GM21825 (cell line): ENCODE results near the gene CABCOCO1.

Experiments used
- ATAC-seq: cut with Tn5 transposase; IDR thresholded peaks from one replicate; pipeline ENCODE4 v1.9.1; 2021; ENCODE audit warnings: mild to moderate bottlenecking, moderate library complexity; ENCODE audit not compliant: unreplicated experiment

CABCOCO1 gene

GRCh38 chr10:61779950-61780659 is 117.4 kb downstream of the CABCOCO1 start:
- ATAC-seq: no peak

- ATAC-seq: no peak
Observed at GRCh38 chr10:61780732-61781131, 118.0 kb downstream of the CABCOCO1 start.

- ATAC-seq: no peak
Observed at GRCh38 chr10:61781969-61782403, 119.3 kb downstream of the CABCOCO1 start.

GRCh38 chr10:61784354-61785133 is 121.8 kb downstream of the CABCOCO1 start:
- ATAC-seq: no peak

GRCh38 chr10:61785473-61786105 is 122.9 kb downstream of the CABCOCO1 start:
- ATAC-seq: no peak

- ATAC-seq: peak; percentile 100
Observed at GRCh38 chr10:61786728-61787127, 124.0 kb downstream of the CABCOCO1 start.

GRCh38 chr10:61787170-61787569 is 124.4 kb downstream of the CABCOCO1 start:
- ATAC-seq: no peak

GRCh38 chr10:61789031-61789430 is 126.3 kb downstream of the CABCOCO1 start:
- no peak for ATAC-seq

GRCh38 chr10:61791216-61791615 is 128.5 kb downstream of the CABCOCO1 start:
- ATAC-seq: no peak

GRCh38 chr10:61792097-61792716 is 129.5 kb downstream of the CABCOCO1 start:
- no peak for ATAC-seq

- ATAC-seq: no peak
Observed at GRCh38 chr10:61792921-61793320, 130.2 kb downstream of the CABCOCO1 start.

- no peak for ATAC-seq
Observed at GRCh38 chr10:61793760-61794703, 131.3 kb downstream of the CABCOCO1 start.

- ATAC-seq: no peak
Observed at GRCh38 chr10:61795147-61795546, 132.4 kb downstream of the CABCOCO1 start.

GRCh38 chr10:61795551-61795950 is 132.8 kb downstream of the CABCOCO1 start:
- ATAC-seq: no peak

GRCh38 chr10:61796785-61797184 is 134.1 kb downstream of the CABCOCO1 start:
- ATAC-seq: no peak

GRCh38 chr10:61797304-61798153 is 134.8 kb downstream of the CABCOCO1 start:
- no peak for ATAC-seq

GRCh38 chr10:61798713-61799112 is 136.0 kb downstream of the CABCOCO1 start:
- no peak for ATAC-seq

- ATAC-seq: no peak
Observed at GRCh38 chr10:61801484-61801883, 138.8 kb downstream of the CABCOCO1 start.

- no peak for ATAC-seq
Observed at GRCh38 chr10:61803269-61803668, 140.5 kb downstream of the CABCOCO1 start.
